Colonic mucosa (tissue), 4 donors: Measurements from ENCODE around the gene ONECUT1. TPM values are rescaled to one million over a fixed set of nuclear protein-coding genes. Genes with fewer than 3 reads are reported as not detected.

Experiments used
- DNase-seq: peaks from one replicate; pipeline ENCODE4 v3.0.0-alpha.2; 2020
- H3K27ac ChIP-seq: fragments of 200-600 bp; one replicate; pipeline ENCODE4 v1.8.0; 2021
- H3K27me3 ChIP-seq: fragments of 200-600 bp; one replicate; pipeline ENCODE4 v1.8.0; 2021
- H3K36me3 ChIP-seq: fragments of 200-600 bp; one replicate; pipeline ENCODE4 v1.8.0; 2021
- H3K4me1 ChIP-seq: fragments of 200-600 bp; one replicate; pipeline ENCODE4 v1.8.0; 2021; ENCODE audit warnings: mild to moderate bottlenecking
- H3K4me3 ChIP-seq: fragments of 200-600 bp; one replicate; pipeline ENCODE4 v1.8.0; 2021
- H3K9ac ChIP-seq, 2 donors: one replicate each; pipeline ENCODE4 v1.7.0; 2013; ENCODE audit warnings: control low read depth in 2 of 2, low read depth in 2 of 2, low read length in 2 of 2
- H3K9me3 ChIP-seq: fragments of 200-600 bp; one replicate; pipeline ENCODE4 v1.8.0; 2021
- intact Hi-C: fragments of 100-400 bp; cut with DNase I; formaldehyde crosslinking; loops from one replicate; pipeline ENCODE4 v1.14.1; 2022
- total RNA-seq, 2 donors: library from RNA; stranded (reverse); fragmentation: NEBNext Ultra II Directional in 1 of 2; extraction: Animal tissue kit (Norgen Biotek cat#: 25700) in 1 of 2; gene quantifications; one replicate each; pipeline ENCODE4 v1.2.1, GENCODE V29; 2021
- TF ChIP-seq, protein P1 (sequence below): fragments of 200-600 bp; IDR thresholded peaks from one replicate; pipeline ENCODE4 v1.8.0; 2022; ENCODE audit warnings: antibody characterized with exemption, mild to moderate bottlenecking
- donor health status: healthy.
- donor health status: DM: no; HTN: no; CAD: no.
- donor health status: DM: no; HTN: no; CAD: no.

ONECUT1 gene
- total RNA-seq, 2 donors from 2014 or later = 0.64 TPM; not detected in 1

DNA sequence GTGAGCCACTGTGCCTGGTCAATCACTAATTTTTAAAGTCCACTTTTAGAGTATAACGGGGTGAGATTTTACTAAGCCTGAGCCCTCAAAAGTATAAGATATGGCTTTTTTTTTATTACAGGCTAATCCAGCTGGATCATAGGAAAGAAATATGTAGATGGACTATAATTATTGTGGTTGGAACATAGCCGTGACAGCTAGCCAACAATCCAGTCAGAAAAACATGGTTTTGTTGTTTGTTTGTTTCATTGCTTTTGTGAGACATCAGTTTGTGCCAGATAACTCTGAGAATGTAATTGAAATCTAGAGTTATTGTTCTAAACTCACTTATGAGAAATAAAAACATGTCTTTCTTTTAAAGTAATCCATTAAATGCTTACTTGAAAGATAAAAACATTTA is 73.6 kb downstream of the ONECUT1 start:
- intact Hi-C loops = no loop called here
- TF ChIP-seq, protein P1, sequence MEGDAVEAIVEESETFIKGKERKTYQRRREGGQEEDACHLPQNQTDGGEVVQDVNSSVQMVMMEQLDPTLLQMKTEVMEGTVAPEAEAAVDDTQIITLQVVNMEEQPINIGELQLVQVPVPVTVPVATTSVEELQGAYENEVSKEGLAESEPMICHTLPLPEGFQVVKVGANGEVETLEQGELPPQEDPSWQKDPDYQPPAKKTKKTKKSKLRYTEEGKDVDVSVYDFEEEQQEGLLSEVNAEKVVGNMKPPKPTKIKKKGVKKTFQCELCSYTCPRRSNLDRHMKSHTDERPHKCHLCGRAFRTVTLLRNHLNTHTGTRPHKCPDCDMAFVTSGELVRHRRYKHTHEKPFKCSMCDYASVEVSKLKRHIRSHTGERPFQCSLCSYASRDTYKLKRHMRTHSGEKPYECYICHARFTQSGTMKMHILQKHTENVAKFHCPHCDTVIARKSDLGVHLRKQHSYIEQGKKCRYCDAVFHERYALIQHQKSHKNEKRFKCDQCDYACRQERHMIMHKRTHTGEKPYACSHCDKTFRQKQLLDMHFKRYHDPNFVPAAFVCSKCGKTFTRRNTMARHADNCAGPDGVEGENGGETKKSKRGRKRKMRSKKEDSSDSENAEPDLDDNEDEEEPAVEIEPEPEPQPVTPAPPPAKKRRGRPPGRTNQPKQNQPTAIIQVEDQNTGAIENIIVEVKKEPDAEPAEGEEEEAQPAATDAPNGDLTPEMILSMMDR = no peak
- no peak for DNase-seq

DNA sequence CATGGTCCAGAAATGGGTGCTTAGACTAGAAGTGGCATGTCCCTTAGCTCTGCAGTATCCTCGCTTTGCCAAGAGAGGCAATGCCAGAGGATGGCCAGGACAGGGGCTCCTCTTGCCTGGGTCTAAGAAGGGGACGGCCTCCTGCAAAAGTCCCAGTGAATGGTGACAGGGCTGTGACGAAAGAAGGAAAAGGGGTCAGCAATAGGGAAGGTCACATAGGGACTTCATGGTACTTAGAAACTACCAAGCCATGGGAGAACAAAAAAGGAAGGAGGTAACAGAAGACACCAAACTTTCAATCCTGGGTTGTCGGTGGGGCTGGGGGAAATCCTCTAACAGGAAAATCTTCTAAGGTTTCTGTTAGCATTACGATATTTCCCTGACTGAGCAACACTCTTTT is 74.7 kb downstream of the ONECUT1 start:
- Histone ChIP-seq H3K27me3 (no peaks in the 10 kb centered on the region), H3K9ac (no peak overlapping the region), H3K4me3 (no peak overlapping the region), H3K27ac (no peak overlapping the region), H3K36me3 (no peaks in the 10 kb centered on the region), H3K9me3 (no peaks in the 10 kb centered on the region), H3K4me1 (no peaks in the 10 kb centered on the region)
- intact Hi-C loops = no loop called here
- TF ChIP-seq, protein P1 = no peak
- no peak for DNase-seq

More for the DNA sequence above, 73.6 kb downstream of the ONECUT1 start:
- Histone ChIP-seq H3K36me3 (no peaks in the 10 kb centered on the region), H3K4me3 (no peak overlapping the region), H3K4me1 (no peaks in the 10 kb centered on the region), H3K9ac (no peak overlapping the region), H3K27me3 (no peaks in the 10 kb centered on the region), H3K27ac (no peak overlapping the region), H3K9me3 (no peaks in the 10 kb centered on the region)

DNA sequence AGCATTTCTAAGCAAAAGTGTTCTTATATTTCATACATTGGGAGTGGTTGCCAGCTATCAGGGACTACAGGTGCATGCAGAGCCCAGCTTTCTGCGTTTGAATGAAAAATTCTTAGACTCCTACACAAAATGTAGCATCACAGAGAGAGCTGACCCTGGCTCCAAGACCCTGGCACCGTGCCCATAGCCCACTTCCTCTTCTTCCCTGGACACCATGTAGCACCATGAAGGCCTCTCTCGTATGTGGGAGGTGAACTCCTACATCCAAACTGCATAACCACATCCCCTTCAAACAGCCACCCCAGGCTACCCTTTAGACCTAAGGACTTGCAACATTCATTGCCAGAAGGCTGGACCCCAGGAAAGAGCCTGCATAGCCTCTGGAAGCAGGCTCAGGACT is 75.2 kb downstream of the ONECUT1 start:
- Histone ChIP-seq H3K4me1 (no peaks in the 10 kb centered on the region), H3K9me3 (no peaks in the 10 kb centered on the region), H3K36me3 (no peaks in the 10 kb centered on the region), H3K27ac (no peak overlapping the region), H3K4me3 (no peak overlapping the region), H3K27me3 (no peaks in the 10 kb centered on the region), H3K9ac (no peak overlapping the region)
- TF ChIP-seq, protein P1 = no peak
- intact Hi-C loops = no loop called here
- DNase-seq = no peak

DNA sequence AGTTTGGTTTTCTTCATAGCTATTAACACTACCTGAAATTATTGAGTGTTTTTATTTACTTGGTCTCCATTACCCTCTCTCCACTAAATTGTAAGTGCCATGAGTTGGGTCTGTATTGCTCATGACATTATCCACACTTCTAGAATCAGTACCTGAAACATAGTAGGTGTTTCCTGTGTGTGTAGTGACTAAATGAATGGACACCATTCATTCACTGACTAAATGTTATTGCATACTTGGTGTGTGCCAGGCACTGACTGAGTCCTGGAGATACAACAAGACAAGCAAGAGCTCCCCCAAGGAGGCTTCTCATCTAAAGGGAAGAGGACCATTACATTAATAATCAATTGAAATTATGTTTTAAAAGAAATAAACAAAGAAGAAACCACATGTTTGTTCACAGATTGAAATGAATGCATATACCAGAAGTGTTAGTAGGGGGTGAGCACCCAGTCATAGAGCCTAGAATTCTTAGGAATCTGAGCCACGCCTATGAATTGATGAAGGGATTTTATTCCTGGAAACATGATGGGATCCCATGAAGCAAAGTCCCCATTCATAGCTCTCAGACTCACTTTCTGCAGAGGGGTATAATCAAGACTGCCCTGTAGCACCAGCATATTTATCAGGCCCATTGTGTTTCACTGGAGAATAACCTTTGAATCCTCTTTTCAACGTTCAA is 79.3 kb downstream of the ONECUT1 start:
- peaks cover 3% of the 10 kb centered on the region for H3K4me1 ChIP-seq
- no peaks in the 10 kb centered on the region for H3K27me3 ChIP-seq
- no peaks in the 10 kb centered on the region for H3K9me3 ChIP-seq
- no peak overlapping the region for H3K27ac ChIP-seq
- no peaks in the 10 kb centered on the region for H3K36me3 ChIP-seq
- intact Hi-C loops = no loop called here
- H3K9ac ChIP-seq = no peak overlapping the region
- TF ChIP-seq, protein P1 = no peak
- no peak overlapping the region for H3K4me3 ChIP-seq
- DNase-seq = no peak

DNA sequence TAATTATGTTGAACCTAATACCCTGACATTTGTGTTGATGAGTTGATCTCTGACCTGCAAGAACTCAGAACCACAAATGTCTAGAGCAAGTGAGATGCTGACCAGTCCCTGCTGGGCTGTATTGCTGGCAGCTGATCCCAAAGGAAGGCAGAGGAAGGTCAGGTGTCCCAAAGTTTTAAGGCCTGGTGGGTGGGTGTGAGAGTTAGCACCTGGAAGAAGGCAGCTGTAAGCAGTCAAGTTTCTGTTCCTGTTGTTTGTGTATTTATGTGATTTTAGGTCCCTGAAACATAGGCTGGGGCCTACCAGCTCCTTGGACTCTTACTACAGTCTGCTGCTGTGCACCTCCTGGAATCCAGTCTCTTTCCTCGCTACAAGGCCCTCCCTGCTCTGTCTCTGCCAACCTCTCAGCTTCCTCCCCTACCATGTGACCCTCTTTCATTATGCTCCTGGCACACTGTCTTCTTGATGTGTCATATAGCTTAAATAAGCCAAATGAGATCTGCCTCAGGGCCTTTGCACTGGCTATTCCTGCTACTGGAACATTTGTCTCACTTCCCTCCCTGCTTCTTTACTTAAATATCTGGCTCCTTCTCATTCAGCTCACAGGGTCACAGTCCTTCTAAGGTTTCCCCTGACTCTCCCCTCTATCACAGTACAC is 80.0 kb downstream of the ONECUT1 start:
- no peak for DNase-seq
- no peaks in the 10 kb centered on the region for H3K27me3 ChIP-seq
- H3K9me3 ChIP-seq = no peaks in the 10 kb centered on the region
- intact Hi-C loops = no loop called here
- no peak overlapping the region for H3K27ac ChIP-seq
- TF ChIP-seq, protein P1 = no peak
- H3K9ac ChIP-seq = no peak overlapping the region
- H3K4me1 ChIP-seq = peaks cover 3% of the 10 kb centered on the region
- no peak overlapping the region for H3K4me3 ChIP-seq
- no peaks in the 10 kb centered on the region for H3K36me3 ChIP-seq
